Chondrocyte (in vitro differentiated cells): ENCODE measurements around the gene PTK6. TPM values are rescaled to one million over a fixed set of nuclear protein-coding genes. Genes with fewer than 3 reads are reported as not detected.

Experiments
- DNase-seq: peaks from one replicate; pipeline ENCODE4 v3.0.0; 2021; ENCODE audit warnings: mixed read lengths, low spot score
- H3K27ac Mint-ChIP-seq: one replicate; pipeline ENCODE4 v1.8.0; 2021; ENCODE audit warnings: mild to moderate bottlenecking, moderate library complexity, mixed read lengths; ENCODE audit not compliant: unreplicated experiment
- H3K27me3 Mint-ChIP-seq: 2 replicates; pipeline ENCODE4 v1.8.0; 2021; ENCODE audit warnings: low read depth, mixed read lengths
- H3K36me3 Mint-ChIP-seq: 2 replicates; pipeline ENCODE4 v1.8.0; 2021; ENCODE audit warnings: low read depth, mixed read lengths
- H3K4me1 Mint-ChIP-seq: 2 replicates; pipeline ENCODE4 v1.8.0; 2021; ENCODE audit warnings: low read depth, mild to moderate bottlenecking, mixed read lengths
- H3K4me3 Mint-ChIP-seq: one replicate; pipeline ENCODE4 v1.8.0; 2021; ENCODE audit warnings: mild to moderate bottlenecking, moderate library complexity, mixed read lengths; ENCODE audit not compliant: unreplicated experiment
- H3K9me3 Mint-ChIP-seq: 2 replicates; pipeline ENCODE4 v1.8.0; 2021; ENCODE audit warnings: low read depth, mixed read lengths
- total RNA-seq: library from RNA; stranded (reverse); gene quantifications from 3 replicates; pipeline ENCODE4 v1.2.1, GENCODE V29; 2021
- TF ChIP-seq, protein P1 (sequence below): fragments of 200-600 bp; sonication (generic); IDR thresholded peaks from 2 replicates; pipeline ENCODE4 v1.5.0; 2021; ENCODE audit warnings: antibody characterized with exemption, mild to moderate bottlenecking, moderate library complexity

Gene PTK6
- total RNA-seq, 1 donor from 2014 or later, result not detected

DNA sequence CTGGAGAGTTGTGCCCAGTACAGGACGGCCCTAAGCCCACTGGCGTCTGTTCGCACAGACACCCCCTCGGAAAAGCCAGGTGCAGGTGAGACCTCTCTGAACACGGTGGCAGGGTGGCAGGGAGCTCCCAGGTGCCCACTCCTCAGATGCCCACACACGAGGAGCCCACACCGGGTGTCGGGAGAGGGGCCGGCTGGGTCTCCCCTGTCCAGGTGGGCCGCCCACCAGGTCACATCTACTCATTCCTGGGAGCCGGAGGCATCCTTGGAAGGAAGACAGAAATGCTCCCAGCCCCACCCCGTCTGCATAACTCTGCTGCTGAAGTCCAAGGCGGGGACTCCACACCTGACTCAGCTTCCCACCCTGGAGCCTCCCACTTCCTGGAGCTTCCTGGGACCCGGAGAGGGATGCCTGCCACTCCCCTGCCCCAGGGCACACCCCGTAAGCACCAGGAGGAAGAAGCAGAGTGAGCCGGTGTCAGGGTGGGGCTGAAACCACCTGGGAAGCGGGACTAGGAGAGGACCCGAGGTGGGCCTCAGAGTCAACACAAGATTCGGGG lies 7.9 kb upstream of the PTK6 start:
- Mint-ChIP-seq H3K36me3 (no peaks in the 10 kb centered on the region), H3K27me3 (peaks cover 10% of the 10 kb centered on the region), H3K27ac (no peak overlapping the region), H3K4me1 (no peaks in the 10 kb centered on the region), H3K4me3 (no peak overlapping the region), H3K9me3 (no peaks in the 10 kb centered on the region)
- no peak for DNase-seq
- TF ChIP-seq, protein P1, sequence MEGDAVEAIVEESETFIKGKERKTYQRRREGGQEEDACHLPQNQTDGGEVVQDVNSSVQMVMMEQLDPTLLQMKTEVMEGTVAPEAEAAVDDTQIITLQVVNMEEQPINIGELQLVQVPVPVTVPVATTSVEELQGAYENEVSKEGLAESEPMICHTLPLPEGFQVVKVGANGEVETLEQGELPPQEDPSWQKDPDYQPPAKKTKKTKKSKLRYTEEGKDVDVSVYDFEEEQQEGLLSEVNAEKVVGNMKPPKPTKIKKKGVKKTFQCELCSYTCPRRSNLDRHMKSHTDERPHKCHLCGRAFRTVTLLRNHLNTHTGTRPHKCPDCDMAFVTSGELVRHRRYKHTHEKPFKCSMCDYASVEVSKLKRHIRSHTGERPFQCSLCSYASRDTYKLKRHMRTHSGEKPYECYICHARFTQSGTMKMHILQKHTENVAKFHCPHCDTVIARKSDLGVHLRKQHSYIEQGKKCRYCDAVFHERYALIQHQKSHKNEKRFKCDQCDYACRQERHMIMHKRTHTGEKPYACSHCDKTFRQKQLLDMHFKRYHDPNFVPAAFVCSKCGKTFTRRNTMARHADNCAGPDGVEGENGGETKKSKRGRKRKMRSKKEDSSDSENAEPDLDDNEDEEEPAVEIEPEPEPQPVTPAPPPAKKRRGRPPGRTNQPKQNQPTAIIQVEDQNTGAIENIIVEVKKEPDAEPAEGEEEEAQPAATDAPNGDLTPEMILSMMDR, result no peak

DNA sequence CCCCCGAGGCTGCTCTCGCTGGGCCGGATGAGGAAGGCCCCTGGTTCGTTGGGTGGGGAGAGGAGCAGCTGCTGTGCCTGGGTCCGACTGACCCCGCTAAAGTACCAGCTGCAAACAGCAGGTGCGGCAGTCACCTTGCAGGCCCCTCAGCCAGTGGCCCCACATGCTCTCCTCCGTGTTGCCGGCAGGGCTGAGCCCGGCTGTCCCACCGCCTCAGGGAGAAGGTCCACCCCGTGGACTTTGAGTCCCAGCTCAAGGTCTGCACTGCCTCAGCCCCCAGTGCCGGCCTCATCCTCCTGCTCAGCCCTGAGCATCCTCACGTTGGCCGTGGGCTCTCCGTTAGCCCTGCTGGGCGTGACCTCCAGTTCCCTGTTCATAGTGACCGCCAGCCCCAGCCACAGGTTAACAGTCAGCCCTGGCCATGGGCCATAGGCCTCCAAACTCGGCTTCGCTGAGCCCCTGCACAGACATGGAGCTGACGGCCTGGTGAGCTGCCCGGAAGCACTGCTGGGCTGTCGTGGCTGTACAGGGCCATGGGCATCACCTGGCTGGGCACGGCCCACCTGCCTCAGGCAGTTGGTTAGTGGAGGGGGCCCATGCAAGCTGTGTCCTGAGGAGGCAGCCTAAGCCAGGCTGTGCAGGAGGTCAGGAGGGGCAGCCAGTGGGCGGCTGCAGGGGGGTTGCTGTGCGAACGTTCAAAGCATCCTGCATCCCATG lies 7.2 kb upstream of the PTK6 start:
- DNase-seq, result no peak
- TF ChIP-seq, protein P1, result no peak
- Mint-ChIP-seq H3K4me3 (no peak overlapping the region), H3K27me3 (peaks cover 9% of the 10 kb centered on the region), H3K9me3 (no peaks in the 10 kb centered on the region), H3K27ac (no peak overlapping the region), H3K4me1 (no peaks in the 10 kb centered on the region), H3K36me3 (no peaks in the 10 kb centered on the region)

DNA sequence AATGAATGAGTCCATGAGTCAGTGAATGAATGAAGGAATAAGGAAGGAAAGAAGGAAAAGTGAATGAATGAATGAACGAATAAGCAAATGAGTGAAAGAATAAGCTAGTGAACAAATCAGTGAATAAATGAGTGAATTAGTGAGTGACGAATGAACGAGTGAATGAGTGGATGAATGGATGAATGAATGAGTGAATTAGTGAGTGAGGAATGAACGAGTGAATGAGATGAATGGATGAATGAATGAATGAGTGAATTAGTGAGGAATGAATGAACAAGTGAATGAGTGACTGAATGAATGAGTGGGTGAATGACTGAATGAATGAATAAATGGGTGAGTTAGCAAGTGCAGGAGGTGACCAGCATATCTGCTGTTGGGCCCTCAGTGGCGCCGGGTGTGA lies 6.6 kb upstream of the PTK6 start:
- Mint-ChIP-seq H3K9me3 (no peaks in the 10 kb centered on the region), H3K4me1 (no peaks in the 10 kb centered on the region), H3K27ac (no peak overlapping the region), H3K27me3 (peaks cover 8% of the 10 kb centered on the region), H3K4me3 (no peak overlapping the region), H3K36me3 (no peaks in the 10 kb centered on the region)
- TF ChIP-seq, protein P1, result no peak
- no peak for DNase-seq

DNA sequence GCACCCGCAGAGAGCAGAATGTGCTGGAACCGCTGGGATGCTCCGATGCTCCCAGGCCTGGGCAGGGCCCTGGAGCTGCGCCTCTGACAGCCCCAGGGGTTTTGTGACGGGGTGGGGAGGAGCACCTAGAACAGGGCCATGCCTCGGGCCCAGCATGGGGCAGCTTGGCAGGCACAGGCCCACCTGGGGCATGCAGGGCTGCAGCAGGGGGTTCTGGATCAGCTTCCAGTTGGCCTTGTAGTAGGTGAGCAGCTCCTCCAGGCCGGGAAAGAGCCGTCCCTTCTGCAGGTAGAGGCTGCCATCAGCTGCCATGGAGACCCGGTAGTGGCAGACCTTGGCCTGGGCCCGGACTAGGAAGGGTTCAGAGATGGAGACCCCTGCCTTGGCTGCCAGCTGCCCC lies 6.0 kb upstream of the PTK6 start:
- Mint-ChIP-seq H3K36me3 (no peaks in the 10 kb centered on the region), H3K27ac (no peak overlapping the region), H3K27me3 (peaks cover 6% of the 10 kb centered on the region), H3K4me1 (no peaks in the 10 kb centered on the region), H3K9me3 (no peaks in the 10 kb centered on the region), H3K4me3 (no peak overlapping the region)
- TF ChIP-seq, protein P1, result no peak
- DNase-seq, result no peak

DNA sequence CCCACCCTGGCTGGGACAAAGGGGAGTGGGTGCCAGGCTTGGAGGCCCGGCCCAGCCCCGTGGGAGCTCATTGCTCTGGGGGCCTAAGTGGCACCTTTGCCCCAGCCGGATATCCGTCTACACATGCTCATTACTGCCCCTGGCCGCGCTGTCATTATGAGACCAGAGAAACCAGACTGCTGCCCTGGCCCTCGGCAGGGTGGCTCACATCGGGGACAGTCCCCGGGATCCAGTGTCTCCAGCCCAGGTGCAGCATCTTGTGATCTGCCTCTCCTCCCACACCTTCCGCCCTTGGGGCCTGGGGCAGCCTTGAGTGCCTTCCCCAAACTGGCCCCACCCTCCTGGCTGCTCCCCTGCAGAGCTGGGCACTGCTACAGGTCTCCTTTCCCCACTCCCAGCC lies 5.5 kb upstream of the PTK6 start:
- H3K36me3 Mint-ChIP-seq, result no peaks in the 10 kb centered on the region
- no peaks in the 10 kb centered on the region for H3K9me3 Mint-ChIP-seq
- TF ChIP-seq, protein P1, result no peak
- no peak overlapping the region for H3K4me3 Mint-ChIP-seq
- H3K4me1 Mint-ChIP-seq, result peaks cover 4% of the 10 kb centered on the region
- peaks cover 6% of the 10 kb centered on the region for H3K27me3 Mint-ChIP-seq
- no peak for DNase-seq
- H3K27ac Mint-ChIP-seq, result no peak overlapping the region
